Non-pigmented ciliary epithelial cell (primary cell): Measurements from ENCODE around the gene PICALM.
"Not testable (repeated sequence)": the region's sequence is repeated elsewhere in the genome, so short reads cannot be mapped to it uniquely, and the experiment has no call there.

Source experiments
- DNase-seq: peaks from one replicate; pipeline ENCODE4 v3.0.0-alpha.2; 2010; ENCODE audit warnings: low read depth

PICALM gene

DNA sequence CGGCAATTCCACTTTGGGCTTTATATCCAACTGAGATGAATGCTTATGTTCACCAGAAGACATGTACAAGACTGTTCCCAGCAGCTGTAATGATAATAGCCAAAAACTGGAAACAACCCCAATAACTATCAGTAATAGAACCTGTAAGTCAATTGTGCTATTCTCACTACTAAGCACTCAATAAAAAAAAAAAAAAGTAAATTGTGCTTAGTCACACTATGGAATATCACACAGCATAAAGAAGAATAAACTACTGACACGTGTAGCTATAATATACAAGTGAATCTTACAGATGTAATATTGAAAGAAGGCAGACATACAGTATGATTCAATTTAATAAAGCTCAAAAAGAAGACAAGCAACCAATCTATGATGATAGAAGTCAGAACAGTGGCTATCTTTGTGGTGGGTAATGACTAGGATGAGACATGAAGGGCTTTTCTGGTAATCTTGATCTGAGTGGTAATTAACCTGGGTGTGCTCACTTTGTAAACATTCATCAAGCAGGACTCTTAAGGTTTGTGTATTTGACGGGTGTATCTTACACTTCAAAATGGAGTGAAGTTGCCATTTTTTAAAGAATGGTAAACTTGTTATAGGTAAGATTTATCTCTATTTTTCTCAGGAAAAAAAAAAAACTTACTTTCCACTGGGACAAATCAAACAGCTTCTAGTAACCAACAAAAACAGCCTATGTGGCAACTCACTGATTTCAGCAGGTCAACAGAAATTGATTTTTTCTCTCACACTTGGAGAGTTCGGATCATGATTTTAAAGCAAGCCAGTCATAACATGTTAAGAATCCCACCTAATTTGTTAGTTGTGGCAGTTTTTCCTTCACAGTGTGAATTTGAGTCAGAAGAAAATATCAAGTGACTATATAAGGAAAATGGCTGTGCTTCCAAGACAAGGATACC, 129.5 kb downstream of the PICALM start:
- DNase-seq, result no peak

DNA sequence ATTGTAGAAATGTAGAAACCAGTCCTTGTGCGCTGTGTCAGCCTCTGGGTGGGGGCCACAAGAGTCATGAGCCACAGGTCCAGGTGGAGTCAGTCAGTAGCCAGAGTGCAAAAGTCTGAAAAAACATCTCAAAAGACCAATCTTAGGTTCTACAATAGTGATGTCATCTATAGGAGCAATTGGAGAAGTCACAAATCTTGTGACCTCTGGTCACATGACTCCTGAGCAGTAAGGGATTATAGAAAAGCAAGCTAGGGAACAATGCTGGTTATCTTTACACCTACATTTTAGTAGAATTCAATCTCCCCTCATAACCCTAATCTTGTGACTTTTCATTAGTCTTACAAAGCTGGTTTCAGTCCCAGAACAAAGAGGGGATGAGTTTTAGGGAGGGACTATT, 131.0 kb downstream of the PICALM start:
- DNase-seq, result no peak

DNA sequence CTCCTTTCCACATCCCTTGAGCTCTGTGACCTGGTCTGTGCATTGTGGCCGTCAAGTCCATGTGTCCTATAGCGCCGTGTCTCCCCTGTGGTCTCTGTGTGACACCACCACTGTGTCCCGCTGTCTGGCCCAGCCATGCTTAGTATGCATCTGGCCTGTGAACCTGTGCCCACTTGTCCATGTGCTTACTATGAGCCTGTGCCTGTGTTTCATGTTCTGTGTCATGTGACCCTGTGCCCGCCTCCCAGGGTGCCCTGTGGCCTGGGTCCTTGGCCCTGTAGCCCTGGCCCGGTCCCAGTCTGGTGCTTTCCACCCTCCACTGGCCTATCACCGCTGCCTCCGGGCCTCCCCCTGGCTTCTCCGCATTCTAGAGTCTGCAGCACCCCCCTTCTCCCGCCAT, 133.1 kb downstream of the PICALM start:
- DNase-seq, result no peak

DNA sequence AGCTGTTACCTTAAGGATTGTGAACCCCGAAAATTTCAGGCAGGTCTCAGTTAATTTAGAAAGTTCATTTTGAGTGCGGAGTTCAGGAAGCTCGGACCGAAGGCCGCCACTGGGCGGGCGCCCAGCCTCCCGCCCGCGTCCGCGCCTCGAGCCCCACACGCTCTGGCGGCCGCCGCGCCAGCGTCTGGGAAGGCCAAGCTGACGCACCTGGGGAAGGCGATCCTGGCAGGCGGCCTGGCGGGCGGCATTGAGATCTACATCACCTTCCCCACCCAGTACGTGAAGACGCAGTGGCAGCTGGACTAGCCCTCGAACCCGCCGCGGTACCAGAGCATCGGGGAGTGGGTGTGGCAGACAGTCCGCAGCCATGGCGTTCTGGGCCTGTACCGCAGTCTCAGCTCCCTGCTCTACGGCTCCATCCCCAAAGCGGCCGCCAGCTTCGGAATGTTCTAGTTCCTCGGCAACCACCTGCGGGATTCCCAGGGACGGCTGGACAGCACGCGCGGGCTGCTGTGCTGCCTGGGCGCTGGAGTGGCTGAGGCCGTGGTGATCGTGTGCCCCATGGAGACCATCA, 134.2 kb downstream of the PICALM start:
- DNase-seq, result no peak

DNA sequence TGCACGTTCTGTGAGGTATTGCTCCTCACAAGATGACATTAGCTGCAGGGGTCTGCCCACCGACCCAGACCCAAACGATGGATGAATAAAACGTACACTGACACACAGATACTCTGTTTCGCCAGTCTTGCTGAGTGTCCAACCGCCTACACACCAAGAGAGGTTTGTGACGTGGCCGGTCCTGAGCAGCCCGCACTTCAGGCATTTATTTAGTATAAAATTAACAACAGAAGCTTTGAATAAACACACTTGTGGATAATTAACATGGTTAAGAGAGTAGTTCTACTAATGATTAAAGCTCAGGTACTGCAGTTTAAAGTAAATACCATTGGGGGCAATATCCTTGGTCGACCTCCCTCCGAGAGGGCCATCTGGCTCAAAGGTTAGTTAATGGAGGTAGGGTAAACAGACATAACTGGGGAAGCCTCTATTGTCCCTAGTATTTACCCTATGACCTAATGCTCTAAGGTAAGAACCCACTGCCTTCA, 138.0 kb downstream of the PICALM start:
- no peak for DNase-seq

DNA sequence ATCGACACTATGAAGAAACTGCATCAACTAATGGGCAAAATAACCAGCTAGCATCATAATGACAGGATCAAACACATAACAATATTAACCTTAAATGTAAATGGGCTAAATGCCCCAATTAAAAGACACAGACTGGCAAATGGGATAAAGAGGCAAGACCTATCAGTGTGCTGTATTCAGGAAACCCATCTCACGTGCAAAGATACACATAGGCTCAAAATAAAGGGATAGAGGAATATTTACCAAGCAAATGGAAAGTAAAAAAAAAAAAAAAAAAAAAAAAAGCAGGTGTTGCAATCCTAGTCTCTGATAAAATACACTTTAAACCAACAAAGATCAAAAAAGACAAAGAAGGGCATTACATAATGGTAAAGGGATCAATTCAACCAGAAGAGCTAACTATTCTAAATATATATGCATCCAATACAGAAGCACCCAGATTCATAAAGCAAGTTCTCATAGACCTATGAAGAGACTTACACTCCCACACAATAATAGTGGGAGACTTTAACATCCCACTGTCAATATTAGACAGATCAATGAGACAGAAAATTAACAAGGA, 142.2 kb downstream of the PICALM start:
- not testable (repeated sequence) for DNase-seq

DNA sequence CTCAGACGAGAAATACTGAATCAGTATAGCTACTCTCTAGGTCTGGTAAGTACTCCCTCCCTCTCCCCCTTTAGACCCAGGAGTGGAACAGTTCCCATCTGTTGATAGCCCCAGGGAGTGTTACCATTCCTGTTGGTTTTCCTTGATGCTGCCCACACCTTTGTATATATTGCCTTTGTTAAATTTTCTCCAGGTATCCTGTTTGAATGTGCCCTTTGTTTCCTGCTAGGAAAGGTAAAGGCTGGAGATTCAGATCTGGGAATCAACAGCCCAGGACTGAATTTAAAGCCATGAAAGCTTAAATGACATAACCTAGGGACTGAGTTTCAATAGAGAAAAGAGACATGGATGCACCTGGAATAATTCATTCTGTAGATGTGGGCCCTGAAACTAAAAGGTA, 145.4 kb downstream of the PICALM start:
- DNase-seq, result no peak

DNA sequence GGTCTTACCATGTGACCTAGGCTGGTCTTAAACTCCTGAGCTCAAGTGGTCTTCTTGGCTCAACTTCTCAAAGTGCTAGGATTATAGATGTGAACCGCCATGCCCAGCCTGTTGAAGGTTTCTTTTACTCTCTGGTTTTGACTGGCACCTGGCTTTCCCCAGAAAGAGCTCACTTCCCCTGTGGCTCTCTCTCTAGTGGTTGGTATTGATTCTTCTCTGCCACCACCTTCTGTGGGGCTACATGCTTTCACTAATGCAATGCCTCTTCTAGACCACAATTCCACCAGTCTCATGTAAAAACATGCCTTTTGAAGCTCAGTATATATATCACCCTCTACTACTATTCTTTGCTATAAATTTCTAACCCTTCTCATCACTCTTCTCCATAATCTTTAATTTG, 146.5 kb downstream of the PICALM start:
- no peak for DNase-seq

DNA sequence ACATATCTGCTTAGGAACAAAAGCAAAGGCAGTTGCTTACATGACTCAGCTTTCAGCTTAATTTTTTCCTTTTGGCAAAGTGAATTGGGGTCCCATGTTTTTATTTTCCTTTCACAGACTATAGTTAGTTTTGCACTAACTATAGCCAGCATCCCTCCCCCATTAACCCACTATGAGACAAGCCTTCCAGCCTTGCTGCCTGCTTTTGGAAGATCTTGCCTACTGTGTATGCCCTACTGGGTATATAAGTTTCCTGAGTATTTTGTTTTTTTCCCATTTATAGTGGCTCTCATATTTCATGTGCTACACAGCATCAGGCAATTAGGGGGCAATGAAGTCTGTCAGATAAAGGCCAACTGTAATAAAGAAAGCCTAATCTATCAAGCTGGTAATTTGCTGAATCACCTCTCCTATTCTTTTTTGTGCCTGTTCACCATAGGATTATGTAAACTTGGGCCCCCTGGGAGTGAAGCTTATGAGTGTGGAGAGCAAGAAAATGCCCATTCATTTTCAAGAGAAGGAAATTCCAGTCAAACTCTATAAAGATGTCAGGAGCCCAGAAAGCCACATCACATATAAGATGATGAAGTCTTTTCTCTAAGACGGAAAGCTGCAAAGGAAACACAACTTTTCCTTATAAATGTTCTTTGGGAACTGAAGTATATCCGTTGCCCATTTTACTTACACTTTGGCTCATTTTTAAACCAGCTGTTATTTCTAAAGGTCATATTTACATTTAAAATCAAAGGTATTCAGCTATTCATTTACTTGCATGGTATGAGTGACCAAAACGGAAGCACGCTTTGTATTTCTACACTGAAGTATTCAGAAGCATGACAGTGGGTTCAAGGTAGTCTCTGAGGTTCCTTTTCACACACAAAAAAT, 149.7 kb downstream of the PICALM start:
- no peak for DNase-seq

DNA sequence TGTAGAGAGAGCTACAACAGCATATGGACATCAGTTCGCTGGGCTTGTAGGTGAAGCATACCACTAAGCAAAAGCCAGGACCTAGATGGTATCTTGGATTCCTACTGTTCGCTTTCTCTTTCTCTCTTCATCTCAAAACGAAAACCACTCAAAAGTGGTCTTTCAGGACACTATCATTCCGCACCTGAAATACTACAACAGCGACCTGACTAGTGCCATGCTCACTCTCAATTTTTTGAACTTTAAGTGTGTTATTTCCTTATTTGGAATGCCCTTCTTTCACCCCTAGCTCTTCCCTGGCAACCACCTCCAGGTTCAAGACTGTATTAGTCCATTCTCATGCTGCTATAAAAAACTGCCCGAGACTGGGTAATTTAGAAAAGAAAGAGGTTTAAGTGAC, 154.5 kb downstream of the PICALM start:
- no peak for DNase-seq

DNA sequence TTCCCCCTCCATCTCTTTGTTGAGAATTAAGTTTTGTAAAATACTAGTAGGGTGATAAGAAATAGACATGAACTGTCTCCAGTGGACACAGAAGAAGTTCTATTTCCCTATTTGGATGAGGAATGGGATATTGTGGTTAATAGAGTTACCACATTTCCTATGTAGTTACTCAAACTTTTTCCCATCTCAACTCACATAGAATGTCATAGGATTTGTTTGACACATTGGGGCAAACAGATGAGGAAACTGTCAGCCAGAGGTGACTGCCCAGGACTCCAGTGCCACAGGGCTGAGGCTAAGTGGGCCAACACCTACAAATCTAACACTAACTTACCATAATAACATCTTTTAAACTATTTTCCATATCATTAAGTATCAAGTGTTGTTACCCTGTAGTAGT, 155.4 kb downstream of the PICALM start:
- DNase-seq, result no peak

DNA sequence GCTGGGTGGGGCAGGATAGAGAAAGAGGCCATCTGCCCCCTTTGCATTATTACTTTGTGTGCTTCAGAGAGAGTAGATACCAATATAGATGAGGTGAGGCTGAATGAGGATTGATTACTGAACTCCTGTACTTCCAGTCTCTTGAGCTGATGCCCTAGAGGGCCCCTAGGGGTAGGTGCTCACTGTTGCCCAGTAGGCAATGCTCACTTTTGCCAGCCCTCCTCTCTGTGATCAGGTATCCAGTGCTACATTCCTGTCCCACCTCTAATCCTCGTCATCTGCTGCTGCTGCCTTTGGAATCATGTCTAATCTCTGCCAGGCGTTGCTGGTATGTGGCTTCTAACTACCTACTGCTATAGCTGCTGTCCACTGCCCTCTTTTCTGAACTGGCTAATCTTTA, 156.5 kb downstream of the PICALM start:
- no peak for DNase-seq
